NOMO-1 treated with dmso at 0.1 percent for 144 hours (cell line): Measurements from ENCODE around the gene HDGFL3.
"Not testable (repeated sequence)": the region's sequence is repeated elsewhere in the genome, so short reads cannot be mapped to it uniquely, and the experiment has no call there.

ENCODE experiments used
- DNase-seq: peaks from one replicate; lab custom pipeline; 2025; ENCODE audit not compliant: unreplicated experiment; lab: John Stamatoyannopoulos, UW

Gene HDGFL3

DNA sequence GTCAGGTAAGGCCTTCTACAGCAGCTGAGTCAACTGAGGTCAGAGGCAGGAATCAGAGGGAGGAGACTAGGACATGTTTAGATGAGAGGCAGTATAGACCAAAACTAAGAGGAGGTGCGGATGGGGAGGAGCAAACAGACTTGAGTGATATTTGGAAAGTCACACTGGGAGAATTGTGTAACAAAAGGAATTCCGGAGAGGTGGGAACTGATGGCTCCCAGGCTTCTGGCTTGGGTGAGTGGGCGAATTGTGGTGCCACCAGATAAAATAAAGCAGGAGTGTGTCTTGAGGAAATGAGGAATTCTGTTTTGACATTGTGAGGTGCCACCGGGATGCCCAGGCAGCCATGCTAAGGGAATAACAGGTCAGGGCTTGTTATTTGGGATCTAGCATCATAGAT is 103.5 kb downstream of the HDGFL3 start:
- no peak for DNase-seq

DNA sequence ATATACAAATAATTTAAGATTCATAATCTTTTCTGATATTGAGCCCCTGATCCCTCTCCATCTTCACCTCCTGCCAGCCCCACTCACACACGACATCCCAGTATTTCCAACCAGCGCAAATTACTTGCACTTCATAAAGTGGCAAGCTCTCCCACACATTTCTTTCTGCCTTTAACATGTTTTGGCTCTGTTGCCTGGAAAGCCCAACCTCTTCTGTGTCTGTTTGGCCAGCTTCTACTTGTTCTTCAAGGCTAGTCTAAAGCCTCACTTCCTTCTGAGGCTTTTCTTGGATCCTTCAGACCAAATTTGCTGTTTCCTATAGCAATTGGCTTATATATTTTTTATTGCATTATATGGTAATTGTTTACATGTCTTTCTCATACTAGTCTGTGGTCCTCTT is 105.3 kb downstream of the HDGFL3 start:
- DNase-seq: no peak

DNA sequence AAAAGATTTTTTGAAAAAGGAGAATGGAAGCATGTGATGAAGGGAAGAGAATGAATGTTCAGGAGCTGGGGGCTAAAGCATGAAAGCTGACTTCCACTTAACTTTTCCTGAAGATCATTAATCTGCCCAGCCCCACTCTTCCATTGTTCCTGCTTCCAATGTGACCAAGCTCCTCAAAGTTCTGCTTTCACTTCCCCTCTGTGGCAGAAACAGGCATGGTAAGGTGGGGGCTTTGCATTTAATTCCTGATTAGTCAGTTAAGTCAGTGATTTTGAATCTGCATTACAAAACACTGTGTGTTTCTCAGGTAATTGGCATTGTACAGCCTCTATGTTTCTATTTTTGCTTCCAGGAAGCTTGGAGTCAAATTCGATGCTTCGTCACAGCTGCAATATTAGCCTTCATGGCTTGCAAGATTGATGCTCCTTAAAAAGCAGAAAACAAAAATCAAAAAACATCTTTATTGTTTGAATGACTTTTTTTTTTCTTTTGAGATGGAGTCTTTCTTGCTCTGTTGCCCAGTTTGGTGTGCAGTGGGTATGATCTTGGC is 107.5 kb downstream of the HDGFL3 start:
- peak; percentile 45 for DNase-seq

DNA sequence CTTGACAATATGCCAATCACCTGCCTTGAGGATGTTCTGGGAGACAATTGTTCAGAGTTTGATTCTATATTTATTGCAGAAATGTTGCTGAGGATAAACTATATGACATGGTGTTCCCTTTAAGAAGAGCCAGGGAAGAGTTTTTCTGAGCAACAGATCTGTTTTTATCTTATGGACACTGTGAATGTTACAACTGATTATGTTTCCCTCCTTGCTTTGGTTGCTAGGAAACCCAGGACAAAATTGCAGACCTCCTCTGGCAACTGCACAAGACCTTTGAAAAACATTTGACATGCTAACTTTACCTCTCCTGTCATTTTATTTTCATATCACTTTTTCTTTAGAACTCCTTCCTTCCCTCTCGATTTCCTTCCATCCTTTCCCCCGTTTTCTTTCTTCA is 108.3 kb downstream of the HDGFL3 start:
- DNase-seq: no peak

DNA sequence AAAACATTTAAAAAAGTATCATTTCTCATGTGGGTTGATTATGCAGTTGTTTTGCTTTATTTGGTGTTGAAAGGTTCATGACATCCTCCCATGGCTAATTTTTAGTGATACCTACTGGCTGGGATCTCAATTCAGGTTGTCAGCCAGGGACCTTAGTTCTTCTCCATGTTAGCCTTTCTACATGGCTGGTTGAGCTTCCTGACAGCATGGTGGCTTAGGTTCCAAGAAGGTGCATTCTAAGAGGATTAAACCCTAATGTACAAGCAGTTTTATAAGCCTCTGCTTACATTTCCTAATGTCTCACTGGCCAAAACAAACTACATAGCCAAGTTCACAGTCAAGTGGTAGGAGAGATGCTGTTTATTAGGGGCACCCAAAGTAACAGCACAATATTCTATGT is 109.5 kb downstream of the HDGFL3 start:
- DNase-seq: no peak

DNA sequence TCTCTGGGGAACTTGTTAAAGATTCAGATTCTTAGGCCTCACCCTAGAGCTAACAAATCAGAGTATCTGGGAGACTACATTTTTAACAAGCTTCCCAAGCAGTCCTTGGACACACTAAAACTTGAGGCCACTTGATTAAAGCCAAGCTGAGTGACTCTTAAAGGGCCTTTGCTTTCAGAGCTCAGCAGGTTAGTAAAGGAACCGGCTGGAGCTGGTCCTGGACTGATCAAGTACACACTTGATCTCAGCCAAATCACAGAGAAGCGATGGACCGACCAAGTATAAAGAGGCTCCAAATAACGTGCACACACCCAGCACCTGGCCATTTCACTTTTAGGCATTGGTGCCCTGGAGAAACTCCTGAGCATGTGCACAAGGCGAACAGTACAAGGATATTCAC is 113.0 kb downstream of the HDGFL3 start:
- DNase-seq: no peak

DNA sequence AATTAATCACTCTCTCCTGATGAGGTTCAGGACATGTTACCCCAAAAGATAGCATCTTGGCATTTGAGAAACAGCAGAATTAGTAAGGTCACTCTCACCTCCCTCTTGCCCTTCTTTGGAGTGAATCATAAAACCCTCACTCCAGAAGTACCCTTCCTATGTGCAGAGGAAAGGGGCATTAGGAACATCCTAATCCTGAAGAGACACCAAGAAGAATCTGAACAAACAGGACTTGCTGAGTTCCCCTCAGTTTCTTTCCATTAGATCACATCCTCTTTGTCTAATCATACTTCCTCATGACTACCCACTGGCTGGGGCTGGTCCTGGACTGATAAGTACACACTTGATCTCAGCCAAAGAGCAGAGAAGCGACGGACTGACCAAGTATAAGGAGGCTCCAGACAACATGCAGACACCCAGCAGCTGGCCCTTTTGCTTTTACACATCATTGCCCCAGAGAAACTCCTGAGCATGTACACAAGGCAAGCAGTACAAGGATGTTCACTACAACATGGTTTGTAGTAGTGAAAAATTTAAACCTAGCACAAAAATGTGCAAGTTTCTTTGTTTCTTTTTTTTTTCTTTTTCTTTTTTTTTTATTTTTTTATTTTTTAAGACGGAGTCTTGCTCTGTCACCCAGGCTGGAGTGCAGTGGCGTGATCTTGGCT is 115.2 kb downstream of the HDGFL3 start:
- DNase-seq: peak; percentile 21

DNA sequence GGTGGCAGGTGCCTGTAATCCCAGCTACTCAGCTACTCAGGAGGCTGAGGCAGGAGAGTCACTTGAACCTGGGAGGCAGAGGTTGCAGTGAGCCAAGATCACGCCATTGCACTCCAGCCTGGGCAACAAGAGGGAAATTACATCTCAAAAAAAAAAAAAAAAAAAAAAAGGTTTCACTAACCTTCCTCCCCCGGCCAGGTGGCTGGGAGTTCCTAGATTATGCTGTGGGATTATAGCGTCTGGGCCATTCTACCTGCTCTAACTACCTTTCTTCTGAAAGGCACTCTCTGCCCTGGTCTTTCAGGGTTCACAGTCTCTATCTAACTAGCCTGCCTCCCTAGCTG is 115.7 kb downstream of the HDGFL3 start:
- not testable (repeated sequence) for DNase-seq

DNA sequence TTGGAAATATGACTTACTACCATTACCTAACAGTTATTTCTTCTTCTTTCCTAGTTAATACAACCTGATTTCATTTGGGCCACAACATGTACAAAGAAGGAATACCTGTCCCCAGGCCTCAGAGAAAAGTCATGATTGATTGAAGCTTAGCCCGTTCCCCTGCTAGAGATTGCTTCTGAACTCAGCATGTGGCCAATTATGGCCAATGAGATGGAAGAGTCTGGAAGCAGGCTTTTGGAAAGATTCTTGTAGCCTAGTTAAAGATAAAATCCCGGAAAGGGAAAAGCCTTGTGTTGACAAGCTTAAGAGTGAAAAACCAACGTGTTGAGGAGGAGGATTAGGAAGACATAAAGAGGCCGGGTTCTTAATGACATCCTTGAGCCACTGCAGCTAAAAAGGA is 117.2 kb downstream of the HDGFL3 start:
- DNase-seq: no peak

DNA sequence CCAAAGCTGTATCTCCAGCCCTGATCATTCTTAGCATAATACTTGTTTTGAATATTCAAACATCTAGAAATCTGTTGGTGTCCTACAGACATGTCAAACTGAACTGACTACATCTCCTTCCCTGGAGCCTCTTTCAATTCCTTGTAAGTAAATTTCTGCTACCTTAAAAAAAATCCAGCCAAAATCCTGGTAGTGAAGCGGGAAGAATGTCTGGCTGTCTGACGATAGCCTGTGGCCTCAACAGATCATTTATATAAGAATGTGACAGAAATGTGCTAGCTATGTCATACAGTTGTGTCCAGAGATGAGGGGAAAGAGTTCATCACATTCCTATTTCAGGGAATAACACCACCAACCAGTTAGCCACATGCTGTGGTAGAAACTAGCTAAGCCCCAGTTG is 118.7 kb downstream of the HDGFL3 start:
- DNase-seq: no peak

DNA sequence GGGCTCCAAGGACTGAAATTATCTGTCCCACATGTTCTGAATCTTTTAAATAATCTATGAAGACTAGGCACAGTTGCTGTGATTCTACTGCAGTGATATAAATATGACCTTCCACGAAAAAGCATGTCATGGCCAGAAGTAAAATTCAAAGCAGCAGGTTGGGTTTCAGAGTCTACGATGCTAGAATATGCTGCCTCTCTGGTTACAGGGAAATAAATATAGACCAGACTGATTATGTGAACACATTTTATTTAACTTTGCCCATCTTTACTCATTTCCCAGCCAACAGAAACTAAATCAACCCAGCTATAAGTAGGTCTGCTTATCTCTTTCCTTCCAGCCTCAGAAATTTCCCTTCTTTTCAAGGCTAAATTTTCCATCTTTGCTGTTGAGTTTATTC is 120.0 kb downstream of the HDGFL3 start:
- no peak for DNase-seq

DNA sequence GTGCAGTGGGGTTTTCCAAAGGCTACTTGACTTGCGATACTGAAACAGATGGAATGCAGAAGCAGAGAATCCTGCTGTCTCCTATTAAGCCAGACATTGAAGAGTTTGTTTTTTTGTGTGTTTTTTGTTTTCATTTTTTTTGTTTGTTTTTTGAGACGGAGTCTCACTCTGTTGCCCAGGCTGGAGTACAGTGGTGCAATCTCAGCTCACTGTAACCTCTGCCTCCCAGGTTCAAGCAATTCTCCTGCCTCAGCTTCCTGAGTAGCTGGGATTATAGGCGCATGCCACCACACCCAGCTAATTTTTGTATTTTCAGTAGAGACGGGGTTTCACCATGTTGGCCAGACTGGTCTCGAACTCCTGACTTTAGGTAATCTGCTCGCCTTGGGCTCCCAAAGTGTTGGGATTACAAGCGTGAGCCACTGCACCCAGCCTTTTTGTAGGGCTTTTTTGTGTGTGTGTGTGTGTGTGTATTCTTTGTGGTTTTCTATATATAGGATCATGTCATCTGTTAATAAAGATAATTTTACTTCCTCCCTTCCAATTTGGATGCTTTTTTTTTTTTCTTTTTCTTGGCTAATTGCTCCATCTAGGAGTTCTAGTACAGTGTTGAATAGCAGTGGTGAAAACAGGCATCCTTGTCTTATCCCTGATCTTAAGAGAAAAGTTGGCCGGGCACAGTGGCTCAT is 121.6 kb downstream of the HDGFL3 start:
- DNase-seq: not testable (repeated sequence)

DNA sequence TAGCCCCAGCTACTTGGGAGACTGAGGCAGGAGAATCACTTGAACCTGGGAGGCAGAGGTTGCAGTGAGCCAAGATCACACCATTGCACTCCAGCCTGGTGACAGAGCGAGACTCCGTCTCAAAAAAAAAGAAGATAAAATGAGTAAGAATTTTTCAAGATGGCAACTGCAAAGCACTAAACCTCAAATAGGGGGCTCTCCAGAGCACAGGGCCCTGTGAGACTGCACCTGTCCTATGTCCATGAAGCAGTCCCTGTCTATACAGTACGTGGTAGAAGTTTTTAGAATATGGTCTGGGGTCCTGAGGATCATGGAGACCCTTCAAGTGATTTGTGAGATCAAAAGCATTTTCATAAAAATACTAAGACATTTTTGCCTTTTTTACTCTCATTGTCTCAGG is 122.2 kb downstream of the HDGFL3 start:
- not testable (repeated sequence) for DNase-seq

DNA sequence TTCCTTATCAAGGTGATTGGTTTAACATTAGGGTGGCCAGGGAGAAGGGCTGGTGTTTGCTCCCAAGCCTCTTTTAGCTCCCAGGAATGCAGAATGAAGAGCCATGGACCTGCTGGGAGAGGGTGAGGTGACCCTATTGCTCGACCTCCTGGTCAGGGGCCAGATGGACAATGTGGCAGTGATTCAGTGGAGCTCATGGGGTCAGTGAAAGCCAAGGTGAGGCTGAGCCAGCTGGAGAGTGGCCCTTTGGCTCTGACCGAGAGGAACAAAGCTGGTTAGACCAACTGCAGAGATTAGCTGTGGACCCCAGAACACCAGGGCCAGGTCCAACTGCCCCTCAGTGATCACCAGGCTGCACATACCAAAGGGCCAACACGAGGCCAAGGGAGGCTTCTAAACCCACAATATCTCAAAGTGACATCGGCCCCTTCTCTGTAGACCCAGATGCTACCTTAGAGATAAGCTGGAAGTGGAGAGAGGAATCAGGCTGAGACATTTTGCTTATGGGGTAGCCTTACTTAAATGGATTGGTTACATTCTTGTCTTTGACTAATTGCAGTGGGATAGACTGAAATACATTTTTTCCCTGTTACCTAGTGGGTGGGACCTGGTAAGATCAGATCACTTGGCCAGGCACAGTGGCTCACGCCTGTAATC is 124.8 kb downstream of the HDGFL3 start:
- no peak for DNase-seq

DNA sequence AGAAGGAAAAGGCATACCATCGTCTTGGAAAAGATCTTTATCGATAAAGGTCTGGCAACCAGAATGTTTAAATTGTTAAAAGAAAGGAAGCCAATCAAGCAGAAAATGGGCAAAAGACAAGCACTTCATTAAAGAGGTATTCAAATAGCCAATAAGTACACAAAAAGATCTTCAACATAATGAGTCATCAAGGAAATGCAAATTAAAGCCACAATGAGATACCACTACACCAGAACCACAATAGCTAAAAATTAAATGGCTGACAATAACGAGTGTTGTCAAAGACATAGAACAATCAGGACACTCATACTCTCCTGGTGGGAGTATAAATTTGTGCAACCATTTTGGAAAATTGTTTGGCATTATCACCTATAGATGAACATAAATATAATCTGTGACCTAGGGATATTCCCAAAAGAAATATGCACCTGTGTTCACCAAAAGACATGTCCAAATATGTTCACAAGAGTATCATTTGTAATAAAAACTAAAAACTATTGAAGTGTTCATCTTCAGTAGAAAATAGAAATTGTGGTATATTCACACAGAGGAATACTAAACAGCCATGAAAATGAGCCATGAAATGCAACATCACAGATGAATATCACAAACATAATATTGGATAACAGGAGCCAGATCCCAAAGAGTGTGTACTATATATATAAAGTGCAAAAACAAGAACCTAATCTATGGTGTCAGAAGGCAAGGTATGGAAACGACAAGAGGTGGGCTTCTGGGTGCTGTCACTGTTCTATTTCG is 126.2 kb downstream of the HDGFL3 start:
- no peak for DNase-seq

DNA sequence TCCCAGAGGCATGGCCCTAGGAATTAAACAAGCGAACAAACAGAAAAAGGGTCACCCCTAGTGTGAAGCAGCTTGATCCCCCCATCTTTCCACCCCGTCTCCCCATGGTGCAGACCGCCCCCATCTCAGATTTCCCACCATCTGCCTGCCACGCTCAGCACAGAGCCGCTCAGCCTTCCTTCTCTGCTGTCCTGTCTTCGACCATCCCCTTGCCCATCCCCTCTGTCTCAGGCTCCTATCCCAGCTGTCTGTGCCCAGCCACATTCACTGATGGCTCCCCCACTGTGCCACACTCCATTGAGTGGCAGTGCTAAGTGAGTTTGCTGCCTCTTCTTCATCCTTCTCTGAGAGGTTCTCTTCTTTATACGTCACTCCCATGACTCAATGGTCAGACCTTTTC is 128.9 kb downstream of the HDGFL3 start:
- no peak for DNase-seq
